Activated gamma-delta T cell (primary cell): ENCODE results near the gene ZNFX1.
"Not testable (repeated sequence)": the region's sequence is repeated elsewhere in the genome, so short reads cannot be mapped to it uniquely, and the experiment has no call there.

Source experiments
- DNase-seq: peaks from one replicate; lab custom pipeline; 2025; lab: John Stamatoyannopoulos, UW

Gene ZNFX1

DNA sequence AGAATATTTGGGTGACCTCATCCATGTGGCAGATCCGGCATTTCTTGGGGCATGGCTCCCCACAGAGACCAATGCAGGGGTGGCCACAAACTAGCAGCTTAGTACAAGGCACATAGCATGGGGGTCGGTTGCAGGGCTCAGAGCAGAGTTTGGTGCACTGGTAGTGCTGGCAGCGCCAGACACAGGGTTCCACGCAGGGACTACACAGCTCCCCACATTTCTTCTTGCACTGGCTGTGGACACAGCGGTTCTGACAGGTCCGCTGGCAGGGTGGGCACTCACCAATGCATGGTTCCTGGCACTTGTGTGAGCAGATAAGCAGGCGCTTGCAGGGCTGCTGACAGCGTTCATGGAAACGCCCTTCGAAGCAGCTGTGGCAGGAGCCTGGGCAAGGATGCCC is 29.6 kb downstream of the ZNFX1 start:
- DNase-seq, result no peak

DNA sequence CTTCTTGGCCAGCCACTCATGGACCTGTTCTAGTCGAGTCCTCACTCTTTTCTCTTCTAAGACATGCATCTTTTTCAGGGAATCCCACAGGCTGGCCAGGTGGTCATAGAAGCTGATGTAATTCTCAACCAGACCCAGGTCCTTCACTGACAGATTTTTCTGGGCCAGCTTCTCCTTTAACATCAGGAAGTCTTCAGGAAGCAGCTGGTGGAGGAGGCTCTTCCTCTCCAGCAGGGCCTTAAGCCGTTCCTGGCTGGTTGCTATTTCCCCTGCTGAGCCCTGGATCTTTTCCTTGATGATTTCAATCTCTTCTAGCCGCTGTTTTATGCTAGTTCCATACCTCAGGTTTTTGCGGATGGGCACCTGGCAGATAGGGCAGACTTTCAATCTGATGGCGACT is 30.1 kb downstream of the ZNFX1 start:
- DNase-seq, result no peak

- no peak for DNase-seq
Measured at GRCh38 chr20:49247169-49247723, 30.6 kb downstream of the ZNFX1 start.

- DNase-seq, result no peak
Measured at GRCh38 chr20:49245921-49246740, 31.7 kb downstream of the ZNFX1 start.

DNA sequence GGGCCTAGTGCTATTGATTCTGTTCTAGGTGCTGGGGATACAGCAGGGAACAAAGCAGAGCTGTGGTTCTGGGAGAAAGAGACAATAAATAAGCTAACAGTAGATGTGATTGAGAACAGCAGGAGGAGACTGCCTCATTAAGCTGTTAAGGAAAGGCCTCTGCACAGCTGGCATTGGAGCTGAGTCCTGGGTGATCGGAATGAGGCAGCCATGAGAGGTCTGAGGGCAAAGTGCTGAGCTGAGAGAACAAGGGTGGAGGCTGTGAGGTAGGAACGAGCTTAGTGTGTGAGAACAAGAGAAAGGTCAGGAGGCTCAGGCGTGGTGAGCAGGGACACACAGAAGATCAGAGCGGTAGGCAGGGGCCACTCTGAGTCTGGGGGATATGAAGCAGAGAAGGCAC is 40.3 kb downstream of the ZNFX1 start:
- DNase-seq, result no peak

DNA sequence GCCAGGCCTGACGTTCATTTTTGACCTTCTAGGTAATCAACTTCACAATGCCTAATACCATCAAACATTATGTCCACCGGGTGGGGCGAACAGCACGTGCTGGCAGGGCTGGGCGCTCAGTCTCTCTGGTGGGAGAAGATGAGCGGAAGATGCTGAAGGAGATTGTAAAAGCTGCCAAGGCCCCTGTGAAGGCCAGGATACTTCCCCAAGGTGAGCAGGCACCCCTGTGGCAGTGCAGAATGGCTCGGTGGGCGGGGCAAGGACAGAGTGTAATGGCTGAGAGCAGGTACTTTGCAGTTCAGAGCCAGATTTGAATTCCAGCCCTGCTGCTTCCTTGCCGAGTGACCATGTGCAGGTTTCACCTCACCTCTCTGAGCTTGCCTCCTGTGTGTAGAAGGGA is 41.6 kb downstream of the ZNFX1 start:
- no peak for DNase-seq

GRCh38 chr20:49234831-49235230 is 43.0 kb downstream of the ZNFX1 start:
- no peak for DNase-seq

GRCh38 chr20:49233226-49233625 is 44.6 kb downstream of the ZNFX1 start:
- no peak for DNase-seq

DNA sequence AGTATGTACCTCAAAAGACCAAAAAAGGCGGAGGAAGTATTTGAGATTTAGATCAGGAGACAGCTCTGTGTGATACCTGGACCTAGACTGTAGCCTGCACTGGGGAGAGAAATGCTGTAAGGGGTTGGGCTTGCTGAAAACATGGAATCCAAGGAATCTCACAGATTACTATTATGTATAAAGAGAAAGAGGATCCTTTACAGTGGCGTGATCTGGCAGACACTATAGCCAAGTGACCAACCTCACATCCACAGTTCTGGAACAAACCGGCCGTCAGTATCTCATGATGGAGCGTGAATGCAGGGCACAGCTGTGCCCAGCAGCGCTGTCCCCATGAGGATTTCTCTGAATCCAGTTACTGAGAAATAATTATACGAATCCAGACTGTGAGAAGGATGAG is 46.4 kb downstream of the ZNFX1 start:
- no peak for DNase-seq

- DNase-seq, result no peak
Measured at GRCh38 chr20:49230561-49231133, 47.2 kb downstream of the ZNFX1 start.

DNA sequence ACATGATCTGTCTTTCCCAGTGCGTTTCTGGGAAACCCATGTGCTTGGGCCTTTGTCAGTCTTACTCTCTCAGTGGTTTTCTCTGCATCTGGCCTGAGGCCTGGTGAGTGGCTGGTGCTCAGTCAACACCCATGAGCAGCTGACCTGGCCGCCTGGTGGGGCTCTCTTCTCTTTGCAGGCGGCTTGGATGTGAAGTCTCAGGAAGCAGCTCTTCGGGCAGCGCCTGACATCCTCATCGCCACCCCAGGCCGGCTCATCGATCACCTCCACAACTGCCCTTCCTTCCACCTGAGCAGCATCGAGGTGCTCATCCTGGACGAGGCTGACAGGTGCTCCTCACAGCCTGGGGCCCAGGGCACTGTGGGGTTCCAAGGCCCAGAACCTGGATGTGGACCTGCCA is 47.8 kb downstream of the ZNFX1 start:
- no peak for DNase-seq

DNA sequence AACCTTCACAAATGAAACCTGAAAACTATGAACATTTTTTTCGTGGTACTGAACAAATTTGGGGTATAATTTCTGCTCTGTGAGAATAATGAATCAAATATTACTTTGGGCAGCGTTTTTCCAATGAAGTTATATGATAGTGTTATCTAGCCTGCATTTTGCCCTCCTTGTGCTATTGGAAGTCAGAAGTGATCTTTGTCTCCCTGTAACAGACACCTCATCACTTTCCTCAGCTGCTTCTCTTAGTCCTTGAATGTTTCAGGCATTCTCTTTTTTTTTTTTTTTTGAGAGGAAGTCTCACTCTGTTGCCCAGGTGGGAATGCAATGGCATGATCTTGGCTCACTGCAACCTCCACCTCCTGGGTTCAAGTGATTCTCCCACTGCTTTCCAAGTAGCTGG is 48.5 kb downstream of the ZNFX1 start:
- DNase-seq, result no peak

DNA sequence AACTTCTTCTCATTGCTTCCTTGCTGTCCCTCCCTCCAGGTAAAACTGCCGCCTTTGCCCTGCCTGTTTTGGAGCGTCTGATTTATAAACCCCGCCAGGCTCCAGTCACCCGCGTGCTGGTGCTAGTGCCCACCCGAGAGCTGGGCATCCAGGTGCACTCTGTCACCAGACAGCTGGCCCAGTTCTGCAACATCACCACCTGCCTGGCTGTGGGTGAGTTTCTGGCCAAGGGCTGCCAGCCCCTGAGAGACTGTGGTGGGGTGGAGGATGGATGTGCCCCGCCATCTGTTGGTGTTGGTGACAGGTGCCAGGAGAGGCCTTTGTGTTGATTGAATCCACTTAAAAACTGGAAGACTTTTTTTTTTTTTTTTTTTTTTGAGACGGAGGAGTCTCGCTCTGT is 49.2 kb downstream of the ZNFX1 start:
- no peak for DNase-seq

- no peak for DNase-seq
Measured at GRCh38 chr20:49225896-49226295, 52.0 kb downstream of the ZNFX1 start.

- DNase-seq, result no peak
Measured at GRCh38 chr20:49219924-49220831, 57.7 kb downstream of the ZNFX1 start.

GRCh38 chr20:49219091-49219923 is 58.5 kb downstream of the ZNFX1 start, which contains the start of gene DDX27:
Gene DDX27 (plus strand): TSS chr20:49219416. CDS start chr20:49219449, 33 bp downstream.
- peak; percentile 77 for DNase-seq

DNA sequence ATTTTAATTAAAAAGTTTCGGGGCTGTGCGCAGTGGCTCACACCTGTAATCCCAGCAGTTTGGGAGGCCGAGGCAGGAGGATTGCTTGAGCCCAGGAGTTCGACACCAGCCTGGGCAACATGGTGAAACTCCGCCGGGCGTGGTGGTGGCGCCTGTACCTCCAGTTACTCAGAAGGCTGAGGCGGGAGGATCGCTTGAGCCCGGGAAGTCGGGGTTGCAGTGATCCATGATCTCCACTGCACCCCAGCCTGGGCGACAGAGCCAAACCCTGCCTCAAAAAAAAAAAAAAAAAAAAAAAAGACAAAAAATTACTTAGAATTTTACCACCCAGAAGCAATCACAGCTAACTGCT is 59.1 kb downstream of the ZNFX1 start:
- DNase-seq, result not testable (repeated sequence)

DNA sequence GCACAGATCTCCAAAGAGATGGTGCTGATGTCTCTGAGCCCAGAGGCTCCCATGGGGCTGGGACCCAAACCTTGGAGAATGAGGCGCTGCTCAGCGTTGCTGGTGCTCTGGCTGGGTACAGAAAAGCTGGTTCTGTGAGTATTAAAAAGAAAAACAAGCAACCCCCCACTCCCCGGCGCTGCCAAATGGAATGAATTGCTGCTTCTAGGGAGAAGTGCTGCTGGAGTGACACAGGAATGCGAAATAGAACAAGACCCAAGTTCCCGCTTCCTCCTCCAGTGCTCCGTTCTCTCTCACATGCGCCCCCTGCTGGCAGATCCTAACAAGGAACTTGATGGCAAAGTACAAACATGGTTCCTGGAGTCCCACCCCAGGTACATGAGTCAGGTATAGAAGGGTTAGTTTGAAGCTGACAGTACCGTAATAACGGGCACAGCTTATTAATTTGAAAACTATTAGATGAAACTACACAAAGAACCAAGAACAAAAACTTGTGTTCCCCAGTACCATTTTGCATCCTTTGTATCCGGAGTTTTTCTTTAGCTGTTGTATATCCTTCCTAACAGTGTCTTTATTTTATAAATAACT is 60.8 kb downstream of the ZNFX1 start:
- DNase-seq, result no peak

- DNase-seq, result no peak
Measured at GRCh38 chr20:49215232-49215631, 62.6 kb downstream of the ZNFX1 start.

- DNase-seq, result no peak
Measured at GRCh38 chr20:49214571-49214970, 63.3 kb downstream of the ZNFX1 start.

- DNase-seq, result no peak
Measured at GRCh38 chr20:49210757-49211110, 67.1 kb downstream of the ZNFX1 start.
